OCI-LY7 (cell line): ENCODE measurements around the gene IFIH1. TPM values are rescaled to one million over a fixed set of nuclear protein-coding genes. Genes with fewer than 3 reads are reported as not detected.

Experiments used
- BruUV-seq: library from RNA; stranded (reverse); fragments of 400-500 nt; replicated peaks from 2 replicates; lab custom pipeline; 2021; lab: Mats Ljungman, UMichigan
- CTCF ChIA-PET: fragments of 300-600 bp; sonication (Branson Sonifier 250); formaldehyde crosslinking; loops from one replicate; lab custom pipeline; 2022; ENCODE audit warnings: antibody characterized with exemption; ENCODE audit not compliant: unreplicated experiment; lab: Charles Lee
- POLR2A ChIA-PET: fragments of 300-600 bp; sonication (Branson Sonifier 250); formaldehyde crosslinking; loops from one replicate; lab custom pipeline; 2022; ENCODE audit warnings: antibody characterized with exemption; lab: Charles Lee
- DNase-seq: peaks from one replicate; pipeline ENCODE4 v3.0.0-alpha.2; 2015; ENCODE audit warnings: low spot score
- H2AFZ ChIP-seq: fragments of 200-600 bp; sonication (generic), shearing (Covaris generic); 2 replicates; pipeline ENCODE4 v1.6.1; 2014; ENCODE audit warnings: mild to moderate bottlenecking, antibody characterized with exemption, low read length, moderate library complexity
- H3K27ac ChIP-seq: fragments of 200-600 bp; sonication (generic); 2 replicates; pipeline ENCODE4 v1.5.1; 2014; ENCODE audit warnings: mixed run types, low read depth, mild to moderate bottlenecking, moderate library complexity, low read length, inconsistent platforms; ENCODE audit not compliant: poor library complexity, severe bottlenecking
- H3K36me3 ChIP-seq: fragments of 200-600 bp; sonication (generic); 2 replicates; pipeline ENCODE4 v1.6.1; 2014; ENCODE audit warnings: mild to moderate bottlenecking, antibody characterized with exemption, low read length, moderate library complexity, mixed read lengths; ENCODE audit not compliant: insufficient read depth
- H3K4me1 ChIP-seq: fragments of 200-600 bp; sonication (generic); 2 replicates; pipeline ENCODE4 v1.5.1; 2014; ENCODE audit warnings: mild to moderate bottlenecking, low read length; ENCODE audit not compliant: insufficient read depth, poor library complexity, severe bottlenecking
- H3K4me2 ChIP-seq: fragments of 200-600 bp; sonication (generic); 2 replicates; pipeline ENCODE4 v1.6.1; 2014; ENCODE audit warnings: mild to moderate bottlenecking, low read length
- H3K4me3 ChIP-seq: fragments of 200-600 bp; sonication (generic); 2 replicates; pipeline ENCODE4 v1.5.1; 2014; ENCODE audit warnings: mild to moderate bottlenecking, low read depth, low read length; ENCODE audit not compliant: poor library complexity, severe bottlenecking
- H3K79me2 ChIP-seq: fragments of 200-600 bp; sonication (generic); 2 replicates; pipeline ENCODE4 v1.6.1; 2016; ENCODE audit warnings: low read depth, mild to moderate bottlenecking, low read length, moderate library complexity, mixed read lengths; ENCODE audit not compliant: insufficient read depth
- H3K9me2 ChIP-seq: fragments of 200-600 bp; sonication (generic); 2 replicates; pipeline ENCODE4 v1.6.1; 2016; ENCODE audit warnings: mild to moderate bottlenecking, low read length, mixed read lengths; ENCODE audit not compliant: insufficient read depth
- H3K9me3 ChIP-seq: fragments of 200-600 bp; sonication (generic); 2 replicates; pipeline ENCODE4 v1.6.1; 2014; ENCODE audit warnings: mild to moderate bottlenecking, mixed run types, low read length, mixed read lengths
- H4K20me1 ChIP-seq: fragments of 200-600 bp; sonication (generic); 2 replicates; pipeline ENCODE4 v1.6.1; 2014; ENCODE audit warnings: mild to moderate bottlenecking, antibody characterized with exemption, low read length, moderate library complexity, mixed read lengths; ENCODE audit not compliant: insufficient read depth
- EZH2phosphoT487 ChIP-seq: fragments of 200-600 bp; sonication (generic); IDR thresholded peaks from 2 replicates; pipeline ENCODE4 v1.6.1; 2018; ENCODE audit warnings: low read depth, borderline replicate concordance, mild to moderate bottlenecking, mixed run types, antibody characterized with exemption, low read length, moderate library complexity, mixed read lengths
- intact Hi-C: fragments of 100-400 bp; cut with micrococcal nuclease; formaldehyde crosslinking; loops from one replicate; pipeline ENCODE4 v1.10.0; 2022; ENCODE audit not compliant: unreplicated experiment
- total RNA-seq, 2 experiments: library from RNA; depleted of rRNA in 1 of 2; stranded (reverse); fragments of >200 nt in 1 of 2; shearing (Covaris generic) in 1 of 2; gene quantifications; 2 replicates each; pipeline ENCODE4 v1.2.3, GENCODE V29; 2014 to 2022
- TF ChIP-seq, protein P1 (sequence below): fragments of 200-600 bp; sonication (generic); conservative IDR thresholded peaks from 2 replicates; pipeline ENCODE4 v1.5.1; 2014; ENCODE audit warnings: mild to moderate bottlenecking, antibody characterized with exemption, low read length, moderate library complexity, mixed read lengths

Gene IFIH1
- total RNA-seq, 2 experiments from 2014 or later: 10.6 to 12.3 TPM

DNA sequence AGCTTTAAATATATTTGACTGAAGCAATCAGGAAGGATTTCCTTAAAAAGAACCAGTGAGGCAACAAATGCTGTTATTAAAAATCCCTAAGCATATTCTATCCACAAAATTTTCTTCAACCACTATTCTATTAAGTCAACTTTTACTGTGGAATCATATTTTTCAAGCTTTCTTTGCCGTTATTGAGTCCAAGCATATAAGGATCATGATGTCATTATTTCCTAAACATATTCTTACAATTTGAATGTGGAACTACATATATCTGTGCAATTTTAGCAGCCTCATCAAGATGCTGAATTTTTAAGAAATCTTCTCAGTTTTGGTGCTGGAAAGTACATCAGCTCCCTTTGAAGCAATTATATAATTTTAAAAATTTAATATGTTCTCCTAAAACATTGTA lies 5.6 kb downstream of the IFIH1 start:
- H3K9me3 ChIP-seq: no peaks in the 10 kb centered on the region

DNA sequence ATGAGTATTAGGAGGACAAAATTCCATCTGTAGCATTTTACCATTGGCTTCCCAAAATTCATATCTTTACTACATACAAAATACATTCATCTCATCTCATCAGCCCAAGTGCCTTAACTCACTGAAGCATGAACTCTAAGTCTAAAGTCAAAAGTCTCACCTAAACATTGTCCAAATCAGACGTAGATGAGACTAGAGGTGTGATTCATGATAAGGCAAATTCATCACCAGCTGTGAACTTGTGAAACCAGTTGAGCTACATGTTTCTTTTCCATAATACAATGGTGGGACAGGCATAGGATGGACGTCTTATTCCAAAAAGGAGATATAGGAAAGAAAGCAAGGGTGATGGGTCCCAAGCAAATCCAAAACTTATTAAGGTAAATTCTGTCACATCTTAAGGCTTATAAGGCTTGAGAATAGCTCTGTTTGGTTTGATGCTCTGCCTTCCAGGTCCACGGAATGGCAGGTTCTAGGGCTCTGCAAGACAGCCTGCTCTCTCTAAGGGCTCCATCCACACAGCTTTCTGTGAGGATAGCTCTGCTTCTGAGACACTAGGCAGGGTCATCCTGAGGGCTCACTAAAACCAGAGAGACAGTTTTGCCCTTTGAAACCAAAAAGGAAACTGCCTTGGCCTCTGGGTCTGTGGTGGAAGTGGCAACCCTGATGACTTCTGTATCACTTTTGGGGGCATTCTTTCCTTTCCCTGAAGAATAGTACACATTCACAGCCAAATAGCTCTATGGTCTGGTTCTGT lies 9.6 kb downstream of the IFIH1 start:
- TF ChIP-seq, protein P1, sequence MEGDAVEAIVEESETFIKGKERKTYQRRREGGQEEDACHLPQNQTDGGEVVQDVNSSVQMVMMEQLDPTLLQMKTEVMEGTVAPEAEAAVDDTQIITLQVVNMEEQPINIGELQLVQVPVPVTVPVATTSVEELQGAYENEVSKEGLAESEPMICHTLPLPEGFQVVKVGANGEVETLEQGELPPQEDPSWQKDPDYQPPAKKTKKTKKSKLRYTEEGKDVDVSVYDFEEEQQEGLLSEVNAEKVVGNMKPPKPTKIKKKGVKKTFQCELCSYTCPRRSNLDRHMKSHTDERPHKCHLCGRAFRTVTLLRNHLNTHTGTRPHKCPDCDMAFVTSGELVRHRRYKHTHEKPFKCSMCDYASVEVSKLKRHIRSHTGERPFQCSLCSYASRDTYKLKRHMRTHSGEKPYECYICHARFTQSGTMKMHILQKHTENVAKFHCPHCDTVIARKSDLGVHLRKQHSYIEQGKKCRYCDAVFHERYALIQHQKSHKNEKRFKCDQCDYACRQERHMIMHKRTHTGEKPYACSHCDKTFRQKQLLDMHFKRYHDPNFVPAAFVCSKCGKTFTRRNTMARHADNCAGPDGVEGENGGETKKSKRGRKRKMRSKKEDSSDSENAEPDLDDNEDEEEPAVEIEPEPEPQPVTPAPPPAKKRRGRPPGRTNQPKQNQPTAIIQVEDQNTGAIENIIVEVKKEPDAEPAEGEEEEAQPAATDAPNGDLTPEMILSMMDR: no peak
- TF ChIP-seq EZH2phosphoT487: no peak
- CTCF ChIA-PET: interaction anchor here (1.5 kb wide), 1 partner anchor 11 kb away, joined by 4 read pairs; no protein-coding TSS in a partner anchor

More for the DNA sequence above, 5.6 kb downstream of the IFIH1 start:
- Histone ChIP-seq H2AFZ (no peak overlapping the region), H3K4me3 (no peak overlapping the region), H3K27ac (no peak overlapping the region), H3K9me2 (no peaks in the 10 kb centered on the region), H3K36me3 (peaks cover 17% of the 10 kb centered on the region), H3K4me2 (no peak overlapping the region), H4K20me1 (no peaks in the 10 kb centered on the region), H3K79me2 (peaks cover 22% of the 10 kb centered on the region), H3K4me1 (peaks cover 14% of the 10 kb centered on the region)
- ChIA-PET POLR2A (no interaction called here), CTCF (no interaction called here)
- TF ChIP-seq, protein P1: no peak
- TF ChIP-seq EZH2phosphoT487: no peak
- BruUV-seq: no TSS peak
- intact Hi-C loops: no loop called here
- DNase-seq: no peak

DNA sequence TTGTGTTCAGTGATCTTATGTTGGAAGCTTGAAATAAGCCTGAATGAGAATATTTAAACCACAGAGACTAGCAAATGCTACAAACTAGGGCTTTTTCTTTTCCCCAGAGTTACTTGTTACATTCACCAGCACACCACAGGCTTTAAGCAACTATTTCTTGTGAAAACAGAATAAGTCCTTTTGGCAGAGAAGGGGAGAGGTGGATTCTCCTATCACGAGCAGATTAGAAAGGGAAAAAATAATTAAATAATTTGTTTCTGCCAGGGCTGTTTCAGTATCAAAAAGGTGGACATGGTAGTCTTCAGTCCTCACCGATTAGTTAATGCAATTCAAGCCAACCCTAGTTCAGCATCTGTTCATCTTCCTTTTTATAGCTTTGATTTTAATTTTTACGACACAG lies 12.6 kb downstream of the IFIH1 start:
- Histone ChIP-seq H3K9me2 (no peaks in the 10 kb centered on the region), H3K4me3 (no peak overlapping the region), H3K9me3 (no peaks in the 10 kb centered on the region), H4K20me1 (no peaks in the 10 kb centered on the region), H3K4me1 (no peaks in the 10 kb centered on the region), H3K36me3 (peaks cover 17% of the 10 kb centered on the region), H2AFZ (no peak overlapping the region), H3K4me2 (no peak overlapping the region), H3K27ac (no peak overlapping the region), H3K79me2 (no peaks in the 10 kb centered on the region)
- no TSS peak for BruUV-seq
- DNase-seq: no peak
- POLR2A ChIA-PET: interaction anchor here (0.5 to 1.0 kb wide), 4 partner anchors 12 to 273 kb away, joined by 3 to 7 read pairs (median 4); no protein-coding TSS in a partner anchor
- CTCF ChIA-PET: no interaction called here
- intact Hi-C loops: no loop called here
- no peak for TF ChIP-seq EZH2phosphoT487
- TF ChIP-seq, protein P1: no peak

More for the DNA sequence above, 9.6 kb downstream of the IFIH1 start:
- H3K9me3 ChIP-seq: no peaks in the 10 kb centered on the region
- H3K27ac ChIP-seq: no peak overlapping the region
- intact Hi-C loops: no loop called here
- peaks cover 17% of the 10 kb centered on the region for H3K36me3 ChIP-seq
- peaks cover 10% of the 10 kb centered on the region for H3K79me2 ChIP-seq
- BruUV-seq: no TSS peak
- H2AFZ ChIP-seq: no peak overlapping the region
- no peaks in the 10 kb centered on the region for H3K4me1 ChIP-seq
- DNase-seq: no peak
- no peaks in the 10 kb centered on the region for H4K20me1 ChIP-seq
- no peak overlapping the region for H3K4me2 ChIP-seq
- H3K9me2 ChIP-seq: no peaks in the 10 kb centered on the region
- H3K4me3 ChIP-seq: no peak overlapping the region
- POLR2A ChIA-PET: interaction anchor here (0.8 to 1.2 kb wide), 5 partner anchors 9 to 87 kb away, joined by 3 to 4 read pairs (median 4); partner anchors contain the start of gene GCA
